GF-D8 (cell line): ENCODE measurements around the gene TMEM87B.
"Not testable (repeated sequence)": the region's sequence is repeated elsewhere in the genome, so short reads cannot be mapped to it uniquely, and the experiment has no call there.

ENCODE experiments used
- DNase-seq: peaks from one replicate; lab custom pipeline; 2025; lab: John Stamatoyannopoulos, UW

The TMEM87B gene

GRCh38 chr2:112069794-112070193, 14.7 kb downstream of the TMEM87B start:
- DNase-seq, result not testable (repeated sequence)

- no peak for DNase-seq
Observed at GRCh38 chr2:112073875-112074274, 18.8 kb downstream of the TMEM87B start.

GRCh38 chr2:112074506-112074905, 19.4 kb downstream of the TMEM87B start:
- no peak for DNase-seq

GRCh38 chr2:112075490-112076260, 20.6 kb downstream of the TMEM87B start:
- no peak for DNase-seq

- no peak for DNase-seq
Observed at GRCh38 chr2:112077814-112078213, 22.7 kb downstream of the TMEM87B start.

- no peak for DNase-seq
Observed at GRCh38 chr2:112081262-112081661, 26.2 kb downstream of the TMEM87B start.

GRCh38 chr2:112084689-112085374, 29.8 kb downstream of the TMEM87B start:
- no peak for DNase-seq

- DNase-seq, result no peak
Observed at GRCh38 chr2:112085375-112085730, 30.3 kb downstream of the TMEM87B start.

GRCh38 chr2:112085916-112086669, 31.0 kb downstream of the TMEM87B start:
- DNase-seq, result no peak

GRCh38 chr2:112087346-112088020, 32.4 kb downstream of the TMEM87B start:
- no peak for DNase-seq

- DNase-seq, result no peak
Observed at GRCh38 chr2:112089375-112089774, 34.3 kb downstream of the TMEM87B start.

GRCh38 chr2:112092286-112093041, 37.4 kb downstream of the TMEM87B start:
- DNase-seq, result no peak

- DNase-seq, result no peak
Observed at GRCh38 chr2:112093216-112093615, 38.1 kb downstream of the TMEM87B start.

- DNase-seq, result no peak
Observed at GRCh38 chr2:112095681-112096080, 40.6 kb downstream of the TMEM87B start.

- no peak for DNase-seq
Observed at GRCh38 chr2:112096098-112096497, 41.0 kb downstream of the TMEM87B start.

- no peak for DNase-seq
Observed at GRCh38 chr2:112108178-112108832, 53.2 kb downstream of the TMEM87B start.

- no peak for DNase-seq
Observed at GRCh38 chr2:112109278-112109677, 54.2 kb downstream of the TMEM87B start.

- no peak for DNase-seq
Observed at GRCh38 chr2:112110966-112111365, 55.9 kb downstream of the TMEM87B start.

- not testable (repeated sequence) for DNase-seq
Observed at GRCh38 chr2:112113354-112113753, 58.3 kb downstream of the TMEM87B start.

GRCh38 chr2:112118148-112118547, 63.1 kb downstream of the TMEM87B start:
- DNase-seq, result no peak

- peak; percentile 27 for DNase-seq
Observed at GRCh38 chr2:112121682-112122254, 66.7 kb downstream of the TMEM87B start.
